GM12878 (cell line): ENCODE measurements around the gene VWA8. TPM values are rescaled to one million over a fixed set of nuclear protein-coding genes. Genes with fewer than 3 reads are reported as not detected.

Source experiments
- ATAC-seq: fragments of 200-7000 bp; cut with Tn5 transposase; 3 replicates; pipeline ENCODE4 v1.9.1; 2020; ENCODE audit warnings: mild to moderate bottlenecking, moderate library complexity
- BruUV-seq: library from RNA; stranded (reverse); fragments of 400-500 nt; replicated peaks from 2 replicates; lab custom pipeline; 2021; lab: Mats Ljungman, UMichigan
- CTCF ChIA-PET: fragments of 300-600 bp; sonication (Branson Sonifier 250); formaldehyde crosslinking; extraction: SDS; loops from one replicate; lab custom pipeline; 2021; ENCODE audit warnings: inconsistent platforms; lab: Yijun Ruan, JAX
- POLR2A ChIA-PET: fragments of 350-600 bp; formaldehyde crosslinking; extraction: SDS; loops from one replicate; lab custom pipeline; 2021; ENCODE audit warnings: inconsistent platforms; lab: Charles Lee
- RAD21 ChIA-PET: fragments of 300-600 bp; sonication (Branson Sonifier 250); formaldehyde crosslinking; loops from one replicate; lab custom pipeline; 2023; ENCODE audit warnings: antibody characterized with exemption; ENCODE audit not compliant: unreplicated experiment; lab: Charles Lee
- SMC1A ChIA-PET: fragments of 300-600 bp; sonication (Branson Sonifier 250); formaldehyde crosslinking; loops from one replicate; lab custom pipeline; 2023; ENCODE audit not compliant: unreplicated experiment, uncharacterized antibody; lab: Charles Lee
- DNase-seq: peaks from one replicate; pipeline ENCODE4 v3.0.0-alpha.2; 2011; ENCODE audit warnings: low read depth, low spot score
- FAIRE-seq: peaks from 3 replicates; lab custom pipeline; 2011; peaks lifted over from hg19 to GRCh38; lab: Jason Lieb, UNC
- H2AFZ ChIP-seq: 2 replicates; pipeline ENCODE4 v1.6.0; 2011; ENCODE audit warnings: low read depth, low read length, control low read depth; ENCODE audit not compliant: control insufficient read depth
- H3K27ac ChIP-seq: 2 replicates; pipeline ENCODE4 v1.5.1; 2011; ENCODE audit warnings: control low read depth; ENCODE audit not compliant: control insufficient read depth, insufficient read depth
- H3K27me3 ChIP-seq, 2 experiments: replicated peaks in 1 of 2; 2 replicates each; pipeline versions ENCODE4 v1.6.0 to v1.6.1; 2011; ENCODE audit warnings: low read length in 1 of 2; ENCODE audit not compliant: control insufficient read depth in 2 of 2, insufficient read depth in 2 of 2
- H3K36me3 ChIP-seq, 2 experiments: 2 replicates each; pipeline ENCODE4 v1.5.1; 2011; ENCODE audit warnings: low read length in 1 of 2; ENCODE audit not compliant: control insufficient read depth in 2 of 2, insufficient read depth in 2 of 2
- H3K4me1 ChIP-seq: 2 replicates; pipeline ENCODE4 v1.6.1; 2011; ENCODE audit warnings: mild to moderate bottlenecking, low read length, moderate library complexity, mixed read lengths; ENCODE audit not compliant: control insufficient read depth, insufficient read depth
- H3K4me2 ChIP-seq: 2 replicates; pipeline ENCODE4 v1.6.0; 2011; ENCODE audit warnings: control low read depth; ENCODE audit not compliant: control insufficient read depth, insufficient read depth
- H3K4me3 ChIP-seq: fragments of 200-600 bp; sonication (generic); 2 replicates; pipeline ENCODE4 v1.5.1; 2016
- H3K79me2 ChIP-seq: 2 replicates; pipeline ENCODE4 v1.6.0; 2011; ENCODE audit warnings: low read length; ENCODE audit not compliant: control insufficient read depth, insufficient read depth
- H3K9ac ChIP-seq: 2 replicates; pipeline ENCODE4 v1.8.0; 2011; ENCODE audit warnings: low read length, control low read depth, mixed read lengths; ENCODE audit not compliant: control insufficient read depth, insufficient read depth
- H3K9me3 ChIP-seq: replicated peaks from 3 replicates; pipeline ENCODE4 v1.5.1; 2011; ENCODE audit warnings: mild to moderate bottlenecking, low read length; ENCODE audit not compliant: control insufficient read depth, insufficient read depth
- H4K20me1 ChIP-seq: 2 replicates; pipeline ENCODE4 v1.6.0; 2011; ENCODE audit not compliant: control insufficient read depth, insufficient read depth
- ATF7 ChIP-seq: fragments of 450-650 bp; IDR thresholded peaks from 2 replicates; pipeline ENCODE4 v1.6.1; 2016; ENCODE audit warnings: low read depth, mild to moderate bottlenecking
- CEBPZ ChIP-seq: fragments of 150-350 bp; IDR thresholded peaks from 2 replicates; pipeline ENCODE4 v1.6.1; 2016; ENCODE audit warnings: low read depth, low read length
- CHD4 ChIP-seq: fragments of 200-600 bp; sonication (generic); IDR thresholded peaks from 2 replicates; pipeline ENCODE4 v1.6.1; 2016; ENCODE audit warnings: mild to moderate bottlenecking
- FOXM1 ChIP-seq: IDR thresholded peaks from 2 replicates; pipeline ENCODE4 v1.6.1; 2012; ENCODE audit warnings: low read depth, mild to moderate bottlenecking, inconsistent platforms, low read length, moderate library complexity
- HDAC2 ChIP-seq: fragments of 200-600 bp; sonication (generic); IDR thresholded peaks from 2 replicates; pipeline ENCODE4 v1.6.1; 2017
- HDGF ChIP-seq: fragments of 450-650 bp; IDR thresholded peaks from 2 replicates; pipeline ENCODE4 v1.6.1; 2016; ENCODE audit warnings: antibody characterized with exemption
- IRF4 ChIP-seq: IDR thresholded peaks from 2 replicates; pipeline ENCODE4 v1.6.1; 2011; ENCODE audit warnings: low read depth, low read length
- IRF5 ChIP-seq: fragments of 450-650 bp; IDR thresholded peaks from 2 replicates; pipeline ENCODE4 v1.6.1; 2017; ENCODE audit warnings: borderline replicate concordance
- MTA2 ChIP-seq: fragments of 450-650 bp; IDR thresholded peaks from 2 replicates; pipeline ENCODE4 v1.6.1; 2016; ENCODE audit warnings: low read depth, mild to moderate bottlenecking, moderate library complexity
- MYB ChIP-seq: fragments of 150-350 bp; IDR thresholded peaks from 2 replicates; pipeline ENCODE4 v1.6.1; 2014; ENCODE audit warnings: mild to moderate bottlenecking, low read depth, low read length, borderline replicate concordance
- NFYA ChIP-seq: IDR thresholded peaks from 2 replicates; pipeline ENCODE4 v1.6.1; 2011; ENCODE audit warnings: low read depth, mild to moderate bottlenecking, low read length, improper control_type of control experiment, borderline replicate concordance
- POU2F2 ChIP-seq: IDR thresholded peaks from 3 replicates; pipeline ENCODE4 v1.6.1; 2011; ENCODE audit warnings: low read depth, mild to moderate bottlenecking, low read length, borderline replicate concordance
- RAD51 ChIP-seq: fragments of 450-650 bp; IDR thresholded peaks from 2 replicates; pipeline ENCODE4 v1.6.1; 2016; ENCODE audit warnings: moderate library complexity, mild to moderate bottlenecking, inconsistent platforms
- TBL1XR1 ChIP-seq: IDR thresholded peaks from 2 replicates; pipeline ENCODE4 v1.6.1; 2012; ENCODE audit warnings: low read depth, low read length, improper control_type of control experiment
- ZNF384 ChIP-seq: IDR thresholded peaks from 2 replicates; pipeline ENCODE4 v1.6.1; 2012; ENCODE audit warnings: low read depth, mild to moderate bottlenecking, low read length, improper control_type of control experiment, borderline replicate concordance
- WGBS: methylation state at CpG from one replicate; pipeline ENCODE4 v1.1.6; 2016; ENCODE audit warnings: low lambda C conversion rate; ENCODE audit not compliant: insufficient replicate concordance, insufficient coverage; ENCODE audit errors: missing lambda C conversion rate; 5-methylcytosine and 5-hydroxymethylcytosine counted together
- in situ Hi-C: fragments of 300-500 bp; cut with MboI; formaldehyde crosslinking; loops from 9 replicates; pipeline ENCODE4 v1.14.3; 2018; ENCODE audit warnings: mixed read lengths
- intact Hi-C: fragments of 100-400 bp; cut with micrococcal nuclease; formaldehyde crosslinking; loops from one replicate; pipeline ENCODE4 v1.14.2; 2022; ENCODE audit not compliant: unreplicated experiment
- polyA plus RNA-seq, 11 experiments: library from polyadenylated mRNA; depleted of rRNA in 4 of 11; unstranded in 6 of 11; stranded (reverse) in 5 of 11; fragments of >200 nt; fragmentation: Nextera tagmentation in 4 of 11; fragmentation: Illumina TruSeq in 1 of 11; extraction: Ambion mirVana in 4 of 11; extraction: Trizol in 1 of 11; gene quantifications; 1 replicate in 1 of 11; 2 replicates in 10 of 11; pipeline versions ENCODE4 v1.2.1 to v1.2.3, GENCODE V29; 2011 to 2016; ENCODE audit warnings: inconsistent platforms in 2 of 11, missing spikeins in 2 of 11, low read depth in 1 of 11
- total RNA-seq, 4 experiments: library from RNA; depleted of rRNA in 3 of 4; stranded (reverse); fragments of >200 nt in 3 of 4; fragmentation: Illumina TruSeq in 1 of 4; extraction: Trizol in 1 of 4; gene quantifications; 2 replicates each; pipeline versions ENCODE4 v1.2.1 to v1.2.3, GENCODE V29; 2013 to 2021
- TF ChIP-seq, protein P1 (sequence below): fragments of 450-650 bp; IDR thresholded peaks from 2 replicates; pipeline ENCODE4 v1.6.1; 2017; ENCODE audit warnings: mild to moderate bottlenecking, low read depth, inconsistent platforms; ENCODE audit not compliant: poor library complexity, severe bottlenecking
- TF ChIP-seq, protein P2 (sequence below): fragments of 450-650 bp; IDR thresholded peaks from 2 replicates; pipeline ENCODE4 v1.6.1; 2016; ENCODE audit warnings: mild to moderate bottlenecking

Gene VWA8
- total and polyA plus RNA-seq, 10 of the 15 experiments (the other 5 are each of a cell fraction or from before 2014, with no cell fraction given) = 3.0 to 21.8 (median 13.5) TPM

GRCh38 chr13:41603917-41604316 is 357.0 kb downstream of the VWA8 start:
- ATAC-seq (no peak), FAIRE-seq (no peak), DNase-seq (no peak)
- ChIA-PET CTCF (no interaction called here), RAD21 (no interaction called here), POLR2A (no interaction called here), SMC1A (no interaction called here)
- Histone ChIP-seq H3K27me3 (no peaks in the 10 kb centered on the region), H3K36me3 (peaks cover 0 to 3% of the 10 kb centered on the region in 2 experiments; a peak in 2 of 4 replicates), H3K79me2 (no peaks in the 10 kb centered on the region), H3K9me3 (no peaks in the 10 kb centered on the region), H3K9ac (no peak overlapping the region), H3K27ac (no peak overlapping the region), H3K4me3 (no peak overlapping the region), H3K4me2 (no peak overlapping the region), H4K20me1 (no peaks in the 10 kb centered on the region), H2AFZ (no peak overlapping the region), H3K4me1 (no peaks in the 10 kb centered on the region)
- 100% methylated on average over 1 of the region's 1 CpG for WGBS
- intact Hi-C loops (no loop called here), in situ Hi-C loops (no loop called here)
- no TSS peak for BruUV-seq
- TF ChIP-seq ZNF384 (no peak), TBL1XR1 (no peak), IRF5 (no peak), CHD4 (no peak), RAD51 (no peak), POU2F2 (no peak), CEBPZ (no peak), ATF7 (no peak), IRF4 (no peak), MTA2 (no peak), HDAC2 (no peak), FOXM1 (no peak), HDGF (no peak), NFYA (no peak), MYB (no peak)
- TF ChIP-seq, protein P1, sequence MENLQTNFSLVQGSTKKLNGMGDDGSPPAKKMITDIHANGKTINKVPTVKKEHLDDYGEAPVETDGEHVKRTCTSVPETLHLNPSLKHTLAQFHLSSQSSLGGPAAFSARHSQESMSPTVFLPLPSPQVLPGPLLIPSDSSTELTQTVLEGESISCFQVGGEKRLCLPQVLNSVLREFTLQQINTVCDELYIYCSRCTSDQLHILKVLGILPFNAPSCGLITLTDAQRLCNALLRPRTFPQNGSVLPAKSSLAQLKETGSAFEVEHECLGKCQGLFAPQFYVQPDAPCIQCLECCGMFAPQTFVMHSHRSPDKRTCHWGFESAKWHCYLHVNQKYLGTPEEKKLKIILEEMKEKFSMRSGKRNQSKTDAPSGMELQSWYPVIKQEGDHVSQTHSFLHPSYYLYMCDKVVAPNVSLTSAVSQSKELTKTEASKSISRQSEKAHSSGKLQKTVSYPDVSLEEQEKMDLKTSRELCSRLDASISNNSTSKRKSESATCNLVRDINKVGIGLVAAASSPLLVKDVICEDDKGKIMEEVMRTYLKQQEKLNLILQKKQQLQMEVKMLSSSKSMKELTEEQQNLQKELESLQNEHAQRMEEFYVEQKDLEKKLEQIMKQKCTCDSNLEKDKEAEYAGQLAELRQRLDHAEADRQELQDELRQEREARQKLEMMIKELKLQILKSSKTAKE = no peak
- TF ChIP-seq, protein P2, sequence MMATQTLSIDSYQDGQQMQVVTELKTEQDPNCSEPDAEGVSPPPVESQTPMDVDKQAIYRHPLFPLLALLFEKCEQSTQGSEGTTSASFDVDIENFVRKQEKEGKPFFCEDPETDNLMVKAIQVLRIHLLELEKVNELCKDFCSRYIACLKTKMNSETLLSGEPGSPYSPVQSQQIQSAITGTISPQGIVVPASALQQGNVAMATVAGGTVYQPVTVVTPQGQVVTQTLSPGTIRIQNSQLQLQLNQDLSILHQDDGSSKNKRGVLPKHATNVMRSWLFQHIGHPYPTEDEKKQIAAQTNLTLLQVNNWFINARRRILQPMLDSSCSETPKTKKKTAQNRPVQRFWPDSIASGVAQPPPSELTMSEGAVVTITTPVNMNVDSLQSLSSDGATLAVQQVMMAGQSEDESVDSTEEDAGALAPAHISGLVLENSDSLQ = no peak
